Renal cortical epithelial cell (primary cell): ENCODE results near the gene DNAJC18. TPM values are rescaled to one million over a fixed set of nuclear protein-coding genes. Genes with fewer than 3 reads are reported as not detected.
"Not testable (repeated sequence)": the region's sequence is repeated elsewhere in the genome, so short reads cannot be mapped to it uniquely, and the experiment has no call there.

ENCODE experiments used
- DNase-seq: peaks from one replicate; pipeline ENCODE4 v3.0.0-alpha.2; 2011; ENCODE audit warnings: low read depth
- total RNA-seq: library from RNA; depleted of rRNA; stranded (reverse); fragments of >200 nt; gene quantifications from 2 replicates; pipeline ENCODE4 v1.2.3, GENCODE V29; 2014

DNAJC18 gene
- total RNA-seq, 1 donor from 2014 or later = 6.3 TPM

DNA sequence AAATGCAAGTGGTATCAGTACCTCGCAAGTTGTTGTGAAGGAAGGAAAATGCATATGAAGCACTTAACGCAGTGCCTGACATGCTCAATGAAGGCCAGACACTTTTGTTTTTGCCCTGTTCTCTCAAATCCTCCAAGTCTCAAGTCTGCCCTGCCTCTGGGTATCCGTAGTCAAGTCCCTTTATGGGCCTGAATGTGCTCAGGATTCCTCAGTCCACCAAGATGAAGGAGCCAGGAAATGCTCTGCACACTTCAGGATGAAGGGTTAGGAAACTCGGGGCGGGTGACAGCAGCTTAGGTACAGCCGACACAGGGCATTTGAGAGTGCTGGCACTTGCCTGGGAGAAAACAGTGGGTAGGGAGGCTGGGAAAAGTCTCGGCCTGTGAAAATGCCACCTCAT is 21.9 kb upstream of the DNAJC18 start:
- no peak for DNase-seq

DNA sequence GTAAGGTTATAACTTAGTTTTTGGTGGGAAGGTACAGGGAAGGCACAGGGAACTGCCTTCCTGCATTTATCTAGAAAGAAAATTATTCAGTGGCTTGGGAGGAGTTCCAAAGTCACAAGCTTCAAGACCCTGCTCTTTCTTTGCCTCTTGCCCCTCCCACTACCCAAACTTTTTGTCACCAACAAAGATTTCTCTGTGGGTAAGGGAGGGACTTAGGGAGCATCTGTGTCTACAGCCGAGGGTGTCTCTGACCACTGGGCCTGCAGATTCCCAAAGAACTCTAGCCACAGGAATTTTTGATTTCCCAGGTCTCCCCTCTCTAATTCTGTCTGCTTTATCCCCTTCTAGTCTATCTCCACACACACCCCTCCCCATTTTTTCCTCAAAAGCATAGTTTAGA is 21.1 kb upstream of the DNAJC18 start:
- DNase-seq = no peak

DNA sequence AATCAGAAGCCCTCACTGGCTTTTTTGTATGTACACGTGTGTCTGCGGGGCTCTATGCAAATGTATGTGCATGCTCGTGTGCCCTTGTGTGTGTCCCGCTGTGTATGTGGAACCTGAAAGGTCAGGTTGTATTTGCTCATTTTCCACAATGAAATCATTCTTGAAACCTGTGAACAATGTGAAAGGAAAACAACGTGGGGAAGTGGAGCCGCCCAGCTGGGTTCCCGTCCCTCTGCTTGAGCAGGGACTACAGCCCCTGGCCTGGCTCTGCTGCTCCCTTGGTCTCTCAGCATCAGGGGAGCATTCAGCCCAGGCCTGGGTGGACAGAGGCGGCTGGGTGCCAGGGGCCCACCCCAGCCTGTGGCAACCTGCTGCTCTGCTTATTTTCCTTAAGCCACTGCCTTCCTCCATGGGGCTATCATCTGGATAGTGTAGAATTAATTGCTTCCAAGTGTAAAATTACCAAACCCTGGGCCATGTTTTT is 20.2 kb upstream of the DNAJC18 start:
- no peak for DNase-seq

DNA sequence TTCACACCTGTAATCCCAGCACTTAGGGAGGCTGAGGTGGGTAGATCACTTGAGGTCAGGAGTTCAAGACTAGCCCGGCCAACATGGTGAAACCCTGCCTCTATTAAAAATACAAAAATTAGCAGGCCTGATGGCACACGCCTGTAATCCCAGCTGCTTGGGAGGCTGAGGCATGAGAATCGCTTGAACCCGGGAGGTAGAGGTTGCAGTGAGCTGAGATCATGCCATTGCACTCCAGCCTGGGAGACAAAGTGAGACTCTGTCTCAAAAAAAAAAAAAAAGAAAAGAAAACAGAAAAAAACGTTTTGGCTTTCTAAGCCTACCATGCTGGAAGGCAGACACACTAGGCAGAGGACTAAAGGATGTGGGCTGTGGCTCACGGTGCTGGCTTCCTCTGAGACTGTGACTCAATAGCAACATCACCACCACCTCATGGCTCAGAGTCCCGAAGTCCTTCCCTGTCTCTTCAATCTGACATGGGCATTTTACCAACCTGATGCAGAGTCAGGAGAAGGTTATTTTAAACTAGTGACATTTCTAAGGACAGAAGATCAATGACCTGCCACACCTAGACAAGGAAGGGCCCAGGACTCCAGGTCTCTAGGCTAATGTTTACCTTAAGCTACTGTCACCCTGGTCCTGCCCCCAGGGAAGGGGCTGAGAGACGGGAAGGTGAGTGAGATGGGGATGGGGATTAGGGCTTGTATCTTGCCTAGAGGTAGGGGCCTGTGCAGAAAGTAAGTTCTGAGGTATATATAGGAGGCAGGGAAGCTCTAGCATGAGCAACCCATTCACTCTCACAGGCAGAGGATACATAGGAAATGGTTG is 19.5 kb upstream of the DNAJC18 start:
- DNase-seq = peak; percentile 51

DNA sequence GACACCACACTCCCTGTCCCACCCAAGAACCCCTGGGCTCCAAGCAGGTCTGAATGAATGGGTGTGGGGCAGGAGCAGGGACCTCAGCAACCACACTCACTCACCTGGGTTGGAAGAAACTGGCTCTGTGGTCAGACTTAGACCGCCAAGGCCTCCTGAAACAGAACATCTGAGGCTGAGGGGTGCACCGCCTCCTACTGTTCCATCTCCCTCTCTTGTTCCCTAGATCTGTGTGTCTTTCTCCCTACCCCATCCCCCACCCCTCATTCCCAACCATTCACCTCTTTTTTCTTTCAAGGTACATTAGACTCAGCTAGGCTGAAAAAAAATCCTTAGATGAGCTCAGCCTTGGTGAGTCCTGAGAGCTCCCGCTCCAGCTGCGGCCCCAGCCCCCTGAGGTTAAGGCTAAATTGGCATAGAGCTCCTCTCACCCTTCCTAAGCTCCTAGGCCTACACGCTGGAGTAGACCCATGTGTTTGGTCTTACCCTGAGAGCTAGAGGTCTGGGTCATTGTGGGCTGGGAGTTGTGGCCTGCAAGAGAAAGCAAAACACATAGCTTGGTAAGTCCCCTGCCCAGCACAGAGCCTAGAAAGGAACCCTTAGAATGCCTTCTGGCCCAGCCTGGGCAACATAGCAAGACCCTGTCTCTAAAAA is 18.5 kb upstream of the DNAJC18 start:
- no peak for DNase-seq

DNA sequence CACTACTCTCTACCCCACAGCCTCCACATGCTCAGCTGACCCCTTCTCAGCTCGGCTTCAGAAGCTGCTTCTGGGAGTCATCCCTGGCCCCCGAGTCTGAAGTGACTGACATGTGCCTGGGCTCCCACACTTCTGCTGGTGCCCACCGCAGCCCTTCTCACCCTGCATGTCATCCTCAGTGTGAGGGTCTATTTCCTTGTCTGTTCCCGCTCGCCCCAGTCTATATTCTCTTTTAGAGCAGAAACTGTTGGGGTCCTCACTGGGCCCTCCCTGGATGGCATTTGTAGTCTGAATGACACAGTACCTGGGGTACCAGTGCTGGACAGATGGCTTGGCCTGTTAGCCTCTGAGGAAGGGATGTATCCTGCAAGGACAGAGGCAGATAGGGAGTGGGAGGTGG is 17.9 kb upstream of the DNAJC18 start:
- DNase-seq = no peak

DNA sequence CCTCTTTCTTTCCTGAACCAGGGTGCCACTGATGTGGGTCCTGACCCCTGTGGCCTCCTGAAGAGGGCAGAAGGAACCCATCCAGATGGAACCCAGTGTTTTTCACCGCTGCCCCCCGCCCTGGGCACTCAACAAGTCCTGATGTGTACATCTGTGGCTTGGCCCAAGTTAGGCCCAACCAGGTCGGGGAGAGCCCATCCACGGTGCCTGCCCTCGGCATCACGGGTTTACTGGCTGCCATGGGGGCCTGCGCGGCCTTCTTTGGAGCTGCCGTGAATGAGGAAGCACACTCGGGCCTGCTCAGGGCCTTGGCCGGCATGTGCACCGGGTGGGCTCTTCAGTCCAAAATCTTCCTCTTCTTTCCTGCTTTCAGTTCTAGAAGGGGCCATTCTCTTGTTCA is 17.5 kb upstream of the DNAJC18 start:
- no peak for DNase-seq

DNA sequence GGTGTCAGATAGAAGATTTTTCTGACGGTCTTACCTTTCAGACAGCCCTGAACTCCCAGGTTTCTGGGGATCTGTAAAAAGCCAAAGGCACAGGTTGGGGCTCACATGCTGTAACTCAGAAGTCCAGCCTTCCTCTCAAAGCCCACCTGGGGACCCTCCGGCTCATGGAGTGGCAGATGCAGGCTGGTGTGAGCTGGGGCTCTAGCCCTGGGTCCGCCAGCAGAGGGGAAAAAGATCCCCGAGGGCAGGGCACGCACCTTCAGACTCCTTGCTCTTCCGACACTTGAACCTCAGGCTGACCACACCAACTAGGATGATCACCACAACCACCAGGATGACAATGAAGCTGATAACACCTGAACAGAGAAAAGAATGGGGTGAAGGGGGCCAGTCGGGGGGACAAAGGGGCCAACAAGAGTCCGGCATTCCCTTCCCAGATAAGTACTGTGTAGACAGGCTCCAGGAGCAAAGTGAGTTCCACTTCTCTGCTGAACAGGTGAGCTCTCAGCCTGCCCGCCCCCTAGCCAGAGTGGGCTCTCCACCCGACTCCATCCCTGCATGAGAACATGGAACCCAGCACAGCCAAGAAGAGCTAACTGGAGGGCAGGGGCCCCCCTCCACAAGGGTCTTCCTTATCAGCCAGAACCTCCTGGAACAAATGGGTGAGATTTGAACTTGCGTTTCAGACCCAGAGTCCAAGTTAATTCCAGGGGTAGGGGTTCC is 15.4 kb upstream of the DNAJC18 start:
- no peak for DNase-seq

GRCh38 chr5:139453683-139454567 is 14.6 kb upstream of the DNAJC18 start:
- DNase-seq = no peak

GRCh38 chr5:139451878-139452660 is 12.7 kb upstream of the DNAJC18 start:
- DNase-seq = no peak

DNA sequence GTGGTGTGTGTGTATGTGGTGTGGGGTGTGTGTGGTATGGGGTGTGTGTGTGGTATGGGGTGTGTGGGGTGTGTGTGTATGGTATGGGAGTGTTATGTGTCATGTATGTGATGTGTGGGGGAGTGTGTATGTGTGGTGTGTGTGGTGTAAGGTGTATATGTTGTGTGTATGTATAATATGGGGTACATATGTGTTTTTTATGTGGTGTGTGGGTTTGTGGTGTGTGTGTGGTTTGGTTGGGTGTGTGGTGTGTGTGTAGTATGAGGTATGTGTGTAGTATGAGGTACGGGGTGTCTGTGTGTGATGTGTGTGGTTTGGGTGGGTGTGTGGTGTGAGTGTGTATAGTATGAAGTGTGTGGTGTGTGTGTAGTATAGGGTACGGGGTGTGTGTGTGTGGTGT is 11.9 kb upstream of the DNAJC18 start:
- DNase-seq = no peak

DNA sequence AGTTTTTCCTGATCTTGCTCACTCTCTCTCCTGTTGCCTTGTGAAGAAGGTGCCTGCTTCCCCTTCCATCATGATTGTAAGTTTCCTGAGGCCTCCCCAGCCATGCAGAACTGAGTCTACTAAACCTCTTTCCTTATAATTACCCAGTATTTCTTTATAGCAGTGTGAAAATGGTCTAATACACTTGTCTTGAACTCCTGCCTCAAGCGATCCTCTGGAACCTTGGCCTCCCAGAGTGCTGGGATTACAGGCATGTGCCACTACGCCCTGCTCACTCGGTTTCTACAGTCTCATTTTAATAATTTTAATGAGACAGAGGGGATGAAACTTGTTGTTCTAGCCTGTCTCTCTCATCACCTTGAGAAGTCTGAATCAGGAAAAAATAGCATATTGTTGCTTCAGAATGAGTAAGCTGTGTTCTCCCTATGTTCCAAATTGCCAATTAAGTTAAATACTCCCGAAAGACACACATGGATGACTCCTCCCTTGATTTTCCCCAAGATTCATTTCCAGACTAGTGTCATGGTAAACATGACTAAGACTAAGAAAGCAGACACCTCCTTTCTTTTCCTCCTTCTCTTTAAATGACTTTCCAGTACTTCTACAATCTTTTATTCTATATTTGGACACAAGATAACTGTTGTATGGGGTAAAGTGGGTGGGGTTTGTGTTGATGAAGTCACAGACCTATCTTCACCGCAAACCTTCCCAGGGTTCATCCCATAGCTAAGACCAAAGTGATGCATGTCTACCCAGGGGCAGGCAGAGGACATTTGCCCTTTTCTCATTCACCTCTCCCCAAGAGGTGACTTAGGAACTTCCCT is 7.8 kb upstream of the DNAJC18 start:
- DNase-seq = no peak

- no peak for DNase-seq
These were observed 6.2 kb upstream of the DNAJC18 start for GRCh38 chr5:139445325-139446170.

- peak; percentile 39 for DNase-seq
These were observed 4.6 kb upstream of the DNAJC18 start for GRCh38 chr5:139443831-139444453.

DNA sequence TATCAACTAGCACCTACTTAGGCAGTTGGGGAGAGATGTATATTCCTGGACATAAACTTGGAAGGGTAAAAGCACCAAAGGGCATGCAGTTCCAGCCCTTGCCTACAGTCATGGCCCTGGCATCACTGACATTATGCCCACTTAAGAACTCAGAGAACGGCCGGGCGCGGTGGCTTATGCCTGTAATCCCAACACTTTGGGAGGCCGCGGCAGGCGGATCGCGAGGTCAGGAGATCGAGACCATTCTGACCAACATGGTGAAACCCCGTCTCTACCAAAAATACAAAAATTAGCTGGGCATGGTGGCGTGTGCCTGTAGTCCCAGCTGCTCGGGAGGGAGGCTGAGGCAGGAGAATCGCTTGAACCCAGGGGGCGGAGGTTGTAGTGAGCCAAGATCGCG is 1.1 kb upstream of the DNAJC18 start:
- not testable (repeated sequence) for DNase-seq

DNA sequence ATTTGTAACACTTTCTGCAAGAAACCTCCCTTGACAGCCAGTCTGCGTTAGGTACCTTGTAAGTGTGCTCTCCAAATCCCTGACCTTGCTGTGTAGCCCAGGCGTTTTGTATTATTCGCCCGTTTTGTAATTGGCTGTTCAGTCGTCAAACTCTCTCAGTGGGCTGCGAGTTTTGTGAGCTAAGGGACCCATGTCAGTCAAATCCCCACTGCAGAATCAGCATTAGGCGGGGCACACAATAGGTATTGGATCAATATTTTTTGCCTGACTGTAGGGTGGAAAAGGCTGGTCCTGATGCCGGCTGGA is 665 bp downstream of the DNAJC18 start:
- DNase-seq = no peak

DNA sequence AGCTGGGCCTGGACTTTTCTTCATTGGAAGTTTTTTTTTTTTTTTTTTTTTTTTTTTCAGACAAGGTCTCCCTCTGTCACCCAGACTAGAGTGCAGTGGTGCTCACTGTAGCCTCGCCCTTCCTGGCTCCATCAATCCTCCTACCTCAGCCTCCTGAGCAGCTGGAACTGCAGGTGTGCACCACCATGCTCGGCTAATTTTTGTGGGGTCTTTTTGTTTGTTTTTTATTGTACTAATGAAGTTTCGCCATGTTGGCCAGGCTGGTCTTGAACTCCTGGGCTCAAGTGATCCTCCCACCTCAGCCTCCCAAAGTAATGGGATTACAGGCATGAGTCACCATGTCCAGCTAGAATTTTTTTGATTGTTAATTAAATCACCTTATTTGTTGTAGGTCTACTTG is 3.6 kb downstream of the DNAJC18 start:
- DNase-seq = no peak

- DNase-seq = no peak
These were observed 7.6 kb downstream of the DNAJC18 start for GRCh38 chr5:139431706-139432105.

- DNase-seq = no peak
These were observed 9.3 kb downstream of the DNAJC18 start for GRCh38 chr5:139430015-139430414.
